IMR-90 (cell line): ENCODE results near the gene SRBD1. TPM values are rescaled to one million over a fixed set of nuclear protein-coding genes. Genes with fewer than 3 reads are reported as not detected.

Experiments
- ATAC-seq: fragments of 200-7000 bp; cut with Tn5 transposase; 2 replicates; pipeline ENCODE4 v1.9.1; 2020; ENCODE audit warnings: low read depth, mild to moderate bottlenecking, moderate library complexity
- BruUV-seq: library from RNA; stranded (reverse); fragments of 400-500 nt; replicated peaks from 2 replicates; lab custom pipeline; 2021; lab: Mats Ljungman, UMichigan
- CTCF ChIA-PET: fragments of 300-600 bp; formaldehyde crosslinking; extraction: SDS; loops from one replicate; lab custom pipeline; 2021; ENCODE audit warnings: antibody characterized with exemption; lab: Yijun Ruan, JAX
- POLR2A ChIA-PET: fragments of 300-600 bp; sonication (Branson Sonifier 250); formaldehyde crosslinking; loops from one replicate; lab custom pipeline; 2022; ENCODE audit warnings: antibody characterized with exemption; ENCODE audit not compliant: unreplicated experiment; lab: Charles Lee
- DNase-seq: peaks from one replicate; pipeline ENCODE4 v3.0.0; 2013
- H2AFZ ChIP-seq: replicated peaks from 2 replicates; pipeline ENCODE3; 2013; ENCODE audit warnings: low read length, mild to moderate bottlenecking; ENCODE audit not compliant: poor library complexity
- H2AK5ac ChIP-seq: 2 replicates; pipeline ENCODE4 v1.6.1; 2013; ENCODE audit warnings: low read depth, low read length, inconsistent platforms
- H2AK9ac ChIP-seq: replicated peaks from 2 replicates; pipeline ENCODE3; 2013; ENCODE audit warnings: mild to moderate bottlenecking, low read depth, low read length, moderate library complexity; ENCODE audit not compliant: poor library complexity
- H2BK120ac ChIP-seq: 2 replicates; pipeline ENCODE4 v1.6.1; 2013; ENCODE audit warnings: low read depth, low read length, inconsistent platforms
- H2BK15ac ChIP-seq: 3 replicates; pipeline ENCODE4 v1.6.1; 2013; ENCODE audit warnings: low read depth, low read length, inconsistent platforms
- H2BK20ac ChIP-seq: 2 replicates; pipeline ENCODE4 v1.6.1; 2013; ENCODE audit warnings: low read depth, mild to moderate bottlenecking, inconsistent platforms, low read length, moderate library complexity
- H2BK5ac ChIP-seq: 2 replicates; pipeline ENCODE4 v1.6.1; 2013; ENCODE audit warnings: mild to moderate bottlenecking, low read depth, low read length, inconsistent platforms; ENCODE audit not compliant: poor library complexity, severe bottlenecking
- H3K14ac ChIP-seq: replicated peaks from 2 replicates; pipeline ENCODE4 v1.6.1; 2013; ENCODE audit warnings: low read depth, low read length, inconsistent platforms
- H3K18ac ChIP-seq: 2 replicates; pipeline ENCODE4 v1.6.1; 2013; ENCODE audit warnings: low read depth, low read length, control low read depth
- H3K23ac ChIP-seq: 2 replicates; pipeline ENCODE4 v1.6.1; 2013; ENCODE audit warnings: low read depth, low read length, inconsistent platforms
- H3K27ac ChIP-seq: 2 replicates; pipeline ENCODE4 v1.5.1; 2013; ENCODE audit warnings: mild to moderate bottlenecking, control low read depth, low read length; ENCODE audit not compliant: insufficient read depth
- H3K27me3 ChIP-seq: 2 replicates; pipeline ENCODE4 v1.6.1; 2013; ENCODE audit warnings: low read length; ENCODE audit not compliant: control insufficient read depth, insufficient read depth
- H3K36me3 ChIP-seq: 2 replicates; pipeline ENCODE4 v1.6.1; 2013; ENCODE audit warnings: low read length, mixed read lengths; ENCODE audit not compliant: control insufficient read depth, insufficient read depth
- H3K4ac ChIP-seq: 2 replicates; pipeline ENCODE4 v1.6.1; 2013; ENCODE audit warnings: low read depth, low read length, inconsistent platforms
- H3K4me1 ChIP-seq: 2 replicates; pipeline ENCODE4 v1.6.1; 2013; ENCODE audit warnings: low read length, mixed read lengths; ENCODE audit not compliant: control insufficient read depth, insufficient read depth
- H3K4me2 ChIP-seq: 2 replicates; pipeline ENCODE4 v1.6.1; 2013; ENCODE audit warnings: low read depth, mild to moderate bottlenecking, control low read depth, low read length, moderate library complexity
- H3K4me3 ChIP-seq: 2 replicates; pipeline ENCODE4 v1.5.1; 2013; ENCODE audit warnings: low read depth, mild to moderate bottlenecking, control low read depth, low read length, moderate library complexity; ENCODE audit not compliant: insufficient read depth
- H3K56ac ChIP-seq: 2 replicates; pipeline ENCODE4 v1.6.1; 2013; ENCODE audit warnings: low read length, inconsistent platforms; ENCODE audit not compliant: insufficient read depth; ENCODE audit errors: extremely low read depth
- H3K79me1 ChIP-seq, 2 experiments: 2 replicates each; pipeline ENCODE4 v1.6.1; 2013; ENCODE audit warnings: low read length in 2 of 2, inconsistent platforms in 1 of 2, low read depth in 1 of 2
- H3K9ac ChIP-seq: 2 replicates; pipeline ENCODE4 v1.6.1; 2013; ENCODE audit warnings: low read depth, low read length, control low read depth
- H3K9me1 ChIP-seq: 2 replicates; pipeline ENCODE4 v1.6.1; 2013; ENCODE audit warnings: low read length, inconsistent platforms; ENCODE audit not compliant: insufficient read depth
- H3K9me3 ChIP-seq: 2 replicates; pipeline ENCODE4 v1.6.1; 2013; ENCODE audit warnings: low read length; ENCODE audit not compliant: control insufficient read depth, insufficient read depth
- H4K20me1 ChIP-seq: 2 replicates; pipeline ENCODE4 v1.6.1; 2013; ENCODE audit warnings: low read length, inconsistent platforms; ENCODE audit not compliant: insufficient read depth
- H4K5ac ChIP-seq: 2 replicates; pipeline ENCODE4 v1.6.1; 2013; ENCODE audit warnings: mild to moderate bottlenecking, low read depth, low read length, control low read depth
- H4K8ac ChIP-seq, 2 experiments: 2 replicates each; pipeline ENCODE4 v1.6.1; 2013; ENCODE audit warnings: low read depth in 2 of 2, low read length in 2 of 2, control low read depth in 1 of 2, inconsistent platforms in 1 of 2
- H4K91ac ChIP-seq: 2 replicates; pipeline ENCODE4 v1.6.1; 2013; ENCODE audit warnings: low read depth, low read length, inconsistent platforms; ENCODE audit not compliant: insufficient read depth
- BHLHE40 ChIP-seq: fragments of 150-350 bp; IDR thresholded peaks from 2 replicates; pipeline ENCODE4 v1.6.1; 2016; ENCODE audit warnings: mild to moderate bottlenecking, low read depth, low read length
- CTCF ChIP-seq: conservative IDR thresholded peaks from 2 replicates; pipeline ENCODE4 v1.5.1; 2012; ENCODE audit warnings: mild to moderate bottlenecking, low read depth, low read length, improper control_type of control experiment
- POLR2A ChIP-seq: IDR thresholded peaks from 2 replicates; pipeline ENCODE4 v1.6.1; 2012; ENCODE audit warnings: mild to moderate bottlenecking, low read depth, low read length
- WGBS, 2 experiments: methylation state at CpG; one replicate each; pipeline versions ENCODE4 v1.1.5 to v1.1.7; 2013; ENCODE audit warnings: missing lambda C conversion rate in 2 of 2; ENCODE audit not compliant: insufficient read length in 1 of 2; ENCODE audit errors: extremely low coverage in 2 of 2; 5-methylcytosine and 5-hydroxymethylcytosine counted together
- dilution Hi-C: fragments of 300-500 bp; cut with HindIII; formaldehyde crosslinking; loops from one replicate; pipeline ENCODE4 v1.14.3; 2018; ENCODE audit warnings: low sequenced_read_pairs; ENCODE audit not compliant: unreplicated experiment
- in situ Hi-C: fragments of 300-500 bp; cut with MboI; formaldehyde crosslinking; loops from 3 replicates; pipeline ENCODE4 v1.14.3; 2019; ENCODE audit warnings: low sequenced_read_pairs, inconsistent platforms, mixed read lengths
- intact Hi-C: fragments of 100-400 bp; cut with micrococcal nuclease; formaldehyde crosslinking; loops from 2 replicates; pipeline ENCODE4 v1.10.0; 2022
- polyA plus RNA-seq, 3 experiments: library from polyadenylated mRNA; depleted of rRNA; stranded (reverse); fragments of >200 nt; gene quantifications; 2 replicates each; pipeline ENCODE4 v1.2.3, GENCODE V29; 2012; ENCODE audit warnings: low replicate concordance in 1 of 3
- total RNA-seq: library from RNA; depleted of rRNA; stranded (reverse); fragments of >200 nt; gene quantifications from 2 replicates; pipeline ENCODE4 v1.2.3, GENCODE V29; 2012

Gene SRBD1
- total and polyA plus RNA-seq, 2 of the 4 experiments (the other 2 are of a cell fraction), result 3.5 to 14.7 TPM

DNA sequence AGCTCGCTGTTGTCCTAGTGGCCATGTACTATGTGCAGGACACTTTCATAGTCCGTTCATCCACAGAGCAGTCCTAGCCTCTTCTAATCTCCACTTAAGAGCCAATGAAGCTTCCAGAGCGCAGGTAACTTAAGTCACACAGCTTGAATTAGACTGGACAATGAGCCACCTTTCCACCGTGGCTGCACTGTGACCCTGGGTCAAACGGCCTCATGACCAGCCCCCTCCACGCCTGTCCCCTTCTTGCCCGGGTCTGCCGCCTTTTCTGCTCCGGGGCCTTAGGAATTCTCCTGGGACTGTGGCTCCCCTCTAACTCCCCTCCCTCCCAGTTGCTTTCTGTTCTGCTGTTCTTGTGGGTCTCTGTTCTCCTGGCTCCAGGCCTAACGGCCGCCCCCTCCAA lies 32.0 kb upstream of the SRBD1 start:
- Histone ChIP-seq H2AFZ (peak overlapping the region; percentile 94), H3K9ac (peak overlapping the region; percentile 84), H3K79me1 (no peaks in the 10 kb centered on the region), H3K27me3 (peaks cover 42% of the 10 kb centered on the region), H4K5ac (no peak overlapping the region; the same call in 1 of the 2 replicates), H3K56ac (no peak overlapping the region), H3K14ac (peak overlapping the region; percentile 79), H4K8ac (peak overlapping the region in 1 of 2 experiments; percentile 63; a peak in 1 of 4 replicates), H3K36me3 (no peaks in the 10 kb centered on the region), H2BK120ac (peak overlapping the region; percentile 86), H3K27ac (peak overlapping the region; percentile 50; the same call in 1 of the 2 replicates), H3K9me1 (no peaks in the 10 kb centered on the region), H2AK9ac (peak overlapping the region; percentile 84), H2BK20ac (peak overlapping the region; percentile 52; the same call in 1 of the 2 replicates), H2BK5ac (no peak overlapping the region), H3K18ac (peak overlapping the region; percentile 63; the same call in 1 of the 2 replicates), H4K91ac (no peak overlapping the region), H3K9me3 (no peaks in the 10 kb centered on the region), H3K4me2 (peak overlapping the region; percentile 91), H3K4ac (peak overlapping the region; percentile 16; the same call in 1 of the 2 replicates), H3K23ac (0 out of 2 replicates have a peak overlapping the region, but pooled peaks have one; percentile 44), H4K20me1 (no peaks in the 10 kb centered on the region), H3K4me1 (peaks cover 2% of the 10 kb centered on the region; the same call in 1 of the 2 replicates), H2AK5ac (no peak overlapping the region), H3K4me3 (peak overlapping the region; percentile 67), H2BK15ac (no peak overlapping the region)
- no TSS peak for BruUV-seq
- no peak for DNase-seq
- intact Hi-C loops, result loop anchor here (1.0 to 2.0 kb wide), 4 partner anchors 135 to 818 kb away; no protein-coding TSS in a partner anchor
- CTCF ChIA-PET, result no interaction called here
- 26% methylated on average over 5 of the region's 11 CpGs; no CpG with 5 or more reads in 1 of the 2 experiments for WGBS, 2 experiments
- in situ Hi-C loops, result loop anchor here (25.0 kb wide), 1 partner anchor 669 kb away; no protein-coding TSS in a partner anchor
- dilution Hi-C loops, result loop anchor here (25.0 kb wide), 1 partner anchor 294 kb away; no protein-coding TSS in a partner anchor
- POLR2A ChIA-PET, result no interaction called here
- TF ChIP-seq POLR2A (no peak), BHLHE40 (no peak), CTCF (no peak)
- peak; percentile 44 for ATAC-seq
